Fibroblast of lung (primary cell): ENCODE results near the gene PICALM. TPM values are rescaled to one million over a fixed set of nuclear protein-coding genes. Genes with fewer than 3 reads are reported as not detected.

Source experiments
- DNase-seq, 2 donors: peaks; one replicate each; pipeline versions ENCODE4 v3.0.0 to v3.0.0-alpha.2; 2010; ENCODE audit warnings: low read depth in 2 of 2
- H2AFZ ChIP-seq: 2 replicates; pipeline ENCODE4 v1.5.1; 2012; ENCODE audit warnings: low read length, control low read depth, inconsistent platforms
- H3K27ac ChIP-seq: 2 replicates; pipeline ENCODE4 v1.5.1; 2011; ENCODE audit warnings: low read length, control low read depth; ENCODE audit not compliant: insufficient read depth
- H3K27me3 ChIP-seq: 2 replicates; pipeline ENCODE4 v1.5.1; 2011; ENCODE audit warnings: mild to moderate bottlenecking, low read length; ENCODE audit not compliant: control insufficient read depth, insufficient read depth
- H3K36me3 ChIP-seq: 2 replicates; pipeline ENCODE4 v1.5.1; 2011; ENCODE audit warnings: low read length; ENCODE audit not compliant: control insufficient read depth, insufficient read depth
- H3K4me1 ChIP-seq: 2 replicates; pipeline ENCODE4 v1.5.1; 2011; ENCODE audit warnings: low read length; ENCODE audit not compliant: control insufficient read depth, insufficient read depth; ENCODE audit errors: extremely low read depth
- H3K4me2 ChIP-seq: 2 replicates; pipeline ENCODE4 v1.5.1; 2011; ENCODE audit warnings: low read length, control low read depth; ENCODE audit not compliant: insufficient read depth; ENCODE audit errors: extremely low read depth
- H3K4me3 ChIP-seq, 4 experiments: fragments of 200-600 bp in 1 of 4; sonication (generic) in 1 of 4; replicated peaks in 1 of 4; 2 replicates each; pipeline ENCODE4 v1.5.1; 2011 to 2016; ENCODE audit warnings: low read length in 4 of 4, low read depth in 3 of 4, mild to moderate bottlenecking in 3 of 4, control low read depth in 2 of 4, inconsistent platforms in 1 of 4, mixed read lengths in 1 of 4; ENCODE audit not compliant: insufficient read depth in 1 of 4; ENCODE audit errors: control extremely low read depth in 1 of 4
- H3K79me2 ChIP-seq: 2 replicates; pipeline ENCODE4 v1.5.1; 2012; ENCODE audit warnings: mild to moderate bottlenecking, low read length, inconsistent platforms; ENCODE audit not compliant: control insufficient read depth, insufficient read depth
- H3K9ac ChIP-seq: 2 replicates; pipeline ENCODE4 v1.5.1; 2011; ENCODE audit warnings: mild to moderate bottlenecking, low read length, control low read depth; ENCODE audit not compliant: insufficient read depth
- H3K9me3 ChIP-seq: 2 replicates; pipeline ENCODE4 v1.5.1; 2012; ENCODE audit warnings: low read depth, low read length; ENCODE audit not compliant: control insufficient read depth, insufficient read depth
- H4K20me1 ChIP-seq: 2 replicates; pipeline ENCODE4 v1.5.1; 2011; ENCODE audit warnings: low read length; ENCODE audit not compliant: control insufficient read depth, insufficient read depth; ENCODE audit errors: extremely low read depth
- EZH2 ChIP-seq: IDR thresholded peaks from 2 replicates; pipeline ENCODE4 v1.5.1; 2012; ENCODE audit warnings: low read length, control low read depth, mild to moderate bottlenecking; ENCODE audit errors: missing control alignments
- polyA plus RNA-seq, 2 donors: library from polyadenylated mRNA; depleted of rRNA in 1 of 2; stranded (reverse) in 1 of 2; unstranded in 1 of 2; fragments of >200 nt; gene quantifications; 2 replicates each; pipeline ENCODE4 v1.2.1, GENCODE V29; 2011 to 2012; ENCODE audit warnings: missing spikeins in 1 of 2
- total RNA-seq: library from RNA; depleted of rRNA; stranded (reverse); fragments of >200 nt; gene quantifications from 2 replicates; pipeline ENCODE4 v1.2.1, GENCODE V29; 2014
- TF ChIP-seq, protein P1 (sequence below), 2 donors: IDR thresholded peaks in 1 of 2; conservative IDR thresholded peaks in 1 of 2; 1 replicate in 1 of 2; 2 replicates in 1 of 2; pipeline ENCODE4 v1.5.1; 2011 to 2012; ENCODE audit warnings: low read length in 2 of 2, control low read depth in 1 of 2, inconsistent platforms in 1 of 2, low read depth in 1 of 2, mild to moderate bottlenecking in 1 of 2

The PICALM gene
- total and polyA plus RNA-seq, 2 donors (not counting 1 experiment from before 2014, with no cell fraction given): 291 to 322 TPM

DNA sequence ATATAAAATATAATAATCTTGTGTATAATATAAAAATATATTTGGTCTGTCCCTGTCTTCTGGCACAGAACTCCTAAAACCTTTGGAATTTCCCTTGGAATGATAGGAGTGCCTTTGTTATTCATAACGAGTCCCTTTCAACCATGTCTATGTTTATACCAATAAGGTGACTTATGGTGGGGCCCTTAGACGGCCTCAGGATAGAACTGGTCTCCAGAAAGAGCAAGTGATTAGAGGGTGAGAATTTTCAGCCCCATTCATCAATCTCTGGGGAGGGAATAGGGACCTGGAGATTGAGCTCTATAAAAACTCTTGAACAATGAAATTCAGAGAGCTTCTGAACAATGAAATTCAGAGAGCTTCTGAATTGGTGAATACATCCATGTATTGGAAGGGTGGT lies 18.4 kb upstream of the PICALM start:
- H2AFZ ChIP-seq: no peak overlapping the region

DNA sequence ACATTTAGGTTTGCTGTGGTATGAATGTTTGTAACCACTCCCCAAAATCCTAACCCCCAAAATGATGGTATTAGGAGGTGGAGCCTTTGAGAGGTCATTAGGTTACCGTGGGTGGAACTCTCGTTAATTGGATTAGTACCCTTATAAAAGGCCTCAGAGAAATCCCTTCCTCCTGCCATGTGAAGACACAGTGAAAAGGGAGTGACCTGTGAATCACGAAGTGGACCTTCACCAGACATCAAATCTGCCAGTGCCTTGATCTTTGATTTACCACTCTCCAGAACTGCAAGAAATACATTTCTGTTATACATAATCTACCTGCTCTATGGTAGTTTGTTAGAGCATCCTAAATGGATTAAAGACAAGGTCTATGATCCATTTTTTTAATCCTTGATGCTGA lies 12.6 kb upstream of the PICALM start:
- no peak for DNase-seq
- H3K4me3 ChIP-seq: no peak overlapping the region
- H3K79me2 ChIP-seq: no peaks in the 10 kb centered on the region
- no peaks in the 10 kb centered on the region for H4K20me1 ChIP-seq
- TF ChIP-seq, protein P1, sequence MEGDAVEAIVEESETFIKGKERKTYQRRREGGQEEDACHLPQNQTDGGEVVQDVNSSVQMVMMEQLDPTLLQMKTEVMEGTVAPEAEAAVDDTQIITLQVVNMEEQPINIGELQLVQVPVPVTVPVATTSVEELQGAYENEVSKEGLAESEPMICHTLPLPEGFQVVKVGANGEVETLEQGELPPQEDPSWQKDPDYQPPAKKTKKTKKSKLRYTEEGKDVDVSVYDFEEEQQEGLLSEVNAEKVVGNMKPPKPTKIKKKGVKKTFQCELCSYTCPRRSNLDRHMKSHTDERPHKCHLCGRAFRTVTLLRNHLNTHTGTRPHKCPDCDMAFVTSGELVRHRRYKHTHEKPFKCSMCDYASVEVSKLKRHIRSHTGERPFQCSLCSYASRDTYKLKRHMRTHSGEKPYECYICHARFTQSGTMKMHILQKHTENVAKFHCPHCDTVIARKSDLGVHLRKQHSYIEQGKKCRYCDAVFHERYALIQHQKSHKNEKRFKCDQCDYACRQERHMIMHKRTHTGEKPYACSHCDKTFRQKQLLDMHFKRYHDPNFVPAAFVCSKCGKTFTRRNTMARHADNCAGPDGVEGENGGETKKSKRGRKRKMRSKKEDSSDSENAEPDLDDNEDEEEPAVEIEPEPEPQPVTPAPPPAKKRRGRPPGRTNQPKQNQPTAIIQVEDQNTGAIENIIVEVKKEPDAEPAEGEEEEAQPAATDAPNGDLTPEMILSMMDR (conservative IDR thresholded peaks at IDR 0.05 in 1 of 2, IDR thresholded peaks at IDR 0.05 in 1 of 2; ENCODE audit: low read depth in 1 of 2, low read length in 2 of 2): no peak
- no peak for TF ChIP-seq EZH2
- H3K4me2 ChIP-seq: no peak overlapping the region
- no peaks in the 10 kb centered on the region for H3K9me3 ChIP-seq
- H3K9ac ChIP-seq: no peak overlapping the region
- no peaks in the 10 kb centered on the region for H3K36me3 ChIP-seq
- H3K27ac ChIP-seq: no peak overlapping the region
- no peak overlapping the region for H2AFZ ChIP-seq
- H3K27me3 ChIP-seq: no peaks in the 10 kb centered on the region
- no peaks in the 10 kb centered on the region for H3K4me1 ChIP-seq

More for the DNA sequence above, 18.4 kb upstream of the PICALM start:
- H3K9ac ChIP-seq: no peak overlapping the region
- no peaks in the 10 kb centered on the region for H3K27me3 ChIP-seq
- no peak overlapping the region for H3K4me2 ChIP-seq
- H3K9me3 ChIP-seq: no peaks in the 10 kb centered on the region
- no peaks in the 10 kb centered on the region for H4K20me1 ChIP-seq
- H3K27ac ChIP-seq: no peak overlapping the region
- TF ChIP-seq, protein P1 (conservative IDR thresholded peaks at IDR 0.05 in 1 of 2, IDR thresholded peaks at IDR 0.05 in 1 of 2; ENCODE audit: low read depth in 1 of 2, low read length in 2 of 2): no peak
- TF ChIP-seq EZH2: no peak
- no peaks in the 10 kb centered on the region for H3K36me3 ChIP-seq
- H3K4me3 ChIP-seq: no peak overlapping the region
- H3K4me1 ChIP-seq: peaks cover 4% of the 10 kb centered on the region
- no peaks in the 10 kb centered on the region for H3K79me2 ChIP-seq
- no peak for DNase-seq

DNA sequence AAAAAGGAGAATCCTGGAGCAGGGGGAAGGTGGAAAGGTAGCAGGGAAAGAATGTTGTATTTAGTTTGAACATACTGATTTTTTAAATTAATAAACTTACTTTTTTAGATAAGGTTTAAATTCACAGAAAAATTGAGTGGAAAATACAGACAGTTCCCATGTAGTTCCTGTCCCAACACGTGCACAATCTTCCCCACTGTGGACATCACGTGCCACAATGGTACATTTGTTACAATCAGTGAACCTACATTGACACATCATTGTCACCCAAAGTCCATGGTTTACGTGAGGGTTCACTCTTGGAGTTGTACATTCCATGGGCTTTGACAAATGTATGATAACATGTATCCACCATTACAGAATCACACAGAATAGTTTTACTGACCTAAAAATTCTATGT lies 10.5 kb upstream of the PICALM start:
- no peaks in the 10 kb centered on the region for H3K36me3 ChIP-seq
- no peak overlapping the region for H3K9ac ChIP-seq
- H3K9me3 ChIP-seq: no peaks in the 10 kb centered on the region
- H3K4me3 ChIP-seq: no peak overlapping the region
- no peaks in the 10 kb centered on the region for H4K20me1 ChIP-seq
- no peak overlapping the region for H3K27ac ChIP-seq
- no peak overlapping the region for H2AFZ ChIP-seq
- no peaks in the 10 kb centered on the region for H3K27me3 ChIP-seq
- no peaks in the 10 kb centered on the region for H3K79me2 ChIP-seq
- no peak for DNase-seq
- TF ChIP-seq EZH2: no peak
- TF ChIP-seq, protein P1 (conservative IDR thresholded peaks at IDR 0.05 in 1 of 2, IDR thresholded peaks at IDR 0.05 in 1 of 2; ENCODE audit: low read depth in 1 of 2, low read length in 2 of 2): no peak
- H3K4me2 ChIP-seq: no peak overlapping the region
- H3K4me1 ChIP-seq: no peaks in the 10 kb centered on the region
